Measurements from ENCODE around the gene PCGF2. TPM values are rescaled to one million over a fixed set of nuclear protein-coding genes. Genes with fewer than 3 reads are reported as not detected.
A peak's percentile ranks its signal among the peaks of the same experiment; 100 is the strongest.

The PCGF2 gene
- total RNA-seq, 2 donors from 2014 or later: 3.1 to 6.9 TPM

DNA sequence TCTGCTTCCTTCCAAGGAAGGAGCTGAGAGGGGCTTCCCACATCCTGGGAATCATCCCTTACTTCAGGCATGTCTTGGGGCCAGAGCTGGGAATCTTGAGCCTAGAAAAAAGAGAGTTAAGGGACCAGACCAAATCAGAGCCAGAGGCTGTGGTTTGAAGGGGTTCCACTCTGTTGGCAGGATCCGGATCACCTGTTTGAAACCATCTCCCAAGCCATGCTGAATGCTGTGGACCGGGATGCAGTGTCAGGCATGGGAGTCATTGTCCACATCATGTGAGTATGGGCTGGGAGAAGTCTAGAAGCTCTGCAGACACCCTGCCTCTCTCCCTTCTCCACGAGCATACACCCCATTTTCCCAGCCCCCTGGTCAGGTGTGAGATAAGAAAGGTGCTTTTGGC lies 14.1 kb upstream of the PCGF2 start:
- no peak for DNase-seq (ENCODE audit: low spot score in 2 of 2)
- Mint-ChIP-seq H3K27ac (peak overlapping the region; percentile 53 to 65), H3K36me3 (peaks cover 0 to 22% of the 10 kb centered on the region in 2 donors), H3K9me3 (no peaks in the 10 kb centered on the region)
- ATAC-seq: no peak

DNA sequence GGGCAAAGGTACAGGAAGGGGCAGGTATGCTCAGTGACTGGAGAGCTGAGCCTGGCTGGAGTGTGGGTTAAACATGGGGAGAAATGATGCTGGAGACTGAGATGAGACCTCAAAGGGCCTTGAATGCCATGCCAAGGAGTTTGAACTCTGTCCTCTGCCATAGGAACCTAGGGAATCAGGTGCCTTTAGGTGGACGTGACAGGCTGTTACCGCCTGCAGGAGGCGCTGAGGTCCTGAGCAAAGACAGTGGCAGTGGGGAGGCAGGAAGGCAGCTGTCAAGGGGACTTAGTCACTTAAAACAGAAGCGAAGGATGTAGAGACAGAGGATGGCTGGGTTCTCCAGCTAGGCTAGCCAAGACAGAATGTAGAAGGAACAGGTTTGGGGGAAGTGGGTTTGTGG lies 13.5 kb upstream of the PCGF2 start:
- peak; percentile 46 to 65 for ATAC-seq
- H3K36me3 Mint-ChIP-seq: peaks cover 0 to 16% of the 10 kb centered on the region in 2 donors
- DNase-seq (ENCODE audit: low spot score in 2 of 2): peak in 1 of 2 donors; percentile 46
- H3K27ac Mint-ChIP-seq: peak overlapping the region; percentile 53 to 65
- H3K9me3 Mint-ChIP-seq: no peaks in the 10 kb centered on the region

DNA sequence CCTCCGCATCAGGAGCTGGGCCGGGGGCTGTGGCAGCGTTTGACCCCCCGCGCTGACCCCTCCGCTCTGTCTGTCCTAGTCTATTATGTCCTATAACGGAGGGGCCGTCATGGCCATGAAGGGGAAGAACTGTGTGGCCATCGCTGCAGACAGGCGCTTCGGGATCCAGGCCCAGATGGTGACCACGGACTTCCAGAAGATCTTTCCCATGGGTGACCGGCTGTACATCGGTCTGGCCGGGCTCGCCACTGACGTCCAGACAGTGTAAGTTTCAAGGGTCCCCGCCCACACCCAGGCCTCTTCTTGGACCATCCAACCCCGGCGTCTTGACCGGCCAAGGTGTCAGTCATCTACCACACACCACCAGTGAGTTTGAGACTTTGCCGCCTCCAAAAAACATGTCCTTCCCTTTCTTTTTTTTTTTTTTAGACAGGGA lies 5.0 kb upstream of the PCGF2 start:
- H3K36me3 Mint-ChIP-seq: peaks cover 23 to 33% of the 10 kb centered on the region in 2 donors

DNA sequence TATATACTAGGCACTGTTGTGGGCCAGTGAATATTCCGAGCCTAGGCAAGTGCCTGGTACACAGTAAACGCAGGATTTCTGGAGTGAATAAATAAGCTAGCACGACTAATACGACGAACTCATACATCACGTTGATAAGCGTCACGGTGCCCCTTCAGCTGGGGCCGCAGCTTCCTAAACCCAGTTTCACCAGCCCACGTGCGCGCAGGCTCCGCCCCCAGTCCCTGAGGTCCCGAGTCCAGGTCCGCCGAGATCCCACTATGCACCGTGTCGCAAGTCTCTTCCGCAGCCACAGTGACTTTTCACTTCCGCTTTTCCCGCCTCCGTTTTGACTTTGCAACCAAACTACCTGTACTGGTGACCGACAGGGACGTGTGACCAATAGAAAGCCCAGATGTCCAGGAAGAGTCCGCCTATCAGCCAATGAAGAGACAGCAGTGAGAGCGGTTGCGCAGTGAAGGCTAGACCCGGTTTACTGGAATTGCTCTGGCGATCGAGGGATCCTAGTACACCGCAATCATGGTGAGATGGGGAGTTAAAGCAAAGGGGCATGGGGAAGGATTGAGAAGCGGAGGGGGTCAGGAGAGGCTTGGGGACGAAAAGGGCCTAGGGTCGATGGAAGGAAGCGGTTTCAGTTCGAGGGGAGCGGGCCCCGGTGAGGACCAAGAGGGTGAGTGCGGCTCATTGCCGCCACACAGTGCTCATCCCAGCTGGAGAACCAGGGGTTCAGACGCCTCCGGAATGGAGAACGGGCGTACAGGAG lies 4.4 kb upstream of the PCGF2 start, which contains the start of gene PSMB3:
Gene PSMB3, plus strand, starts transcription at position 434 of the 763 bp plus-strand sequence. Its CDS starts 86 bp downstream, at position 520.
- peak within 1 kb of the TSS; percentile 98 to 100 for H3K27ac Mint-ChIP-seq
- DNase-seq (ENCODE audit: low spot score in 2 of 2) (peak; percentile 93 to 98), ATAC-seq (peak; percentile 89 to 90)
- peaks cover 23 to 33% of the 10 kb centered on the region in 2 donors for H3K36me3 Mint-ChIP-seq
- H3K9me3 Mint-ChIP-seq: no peaks in the 10 kb centered on the region

More for the DNA sequence above, 5.0 kb upstream of the PCGF2 start:
- H3K9me3 Mint-ChIP-seq: no peaks in the 10 kb centered on the region
- peak overlapping the region; percentile 98 to 100 for H3K27ac Mint-ChIP-seq
- DNase-seq (ENCODE audit: low spot score in 2 of 2): no peak
- ATAC-seq: no peak

DNA sequence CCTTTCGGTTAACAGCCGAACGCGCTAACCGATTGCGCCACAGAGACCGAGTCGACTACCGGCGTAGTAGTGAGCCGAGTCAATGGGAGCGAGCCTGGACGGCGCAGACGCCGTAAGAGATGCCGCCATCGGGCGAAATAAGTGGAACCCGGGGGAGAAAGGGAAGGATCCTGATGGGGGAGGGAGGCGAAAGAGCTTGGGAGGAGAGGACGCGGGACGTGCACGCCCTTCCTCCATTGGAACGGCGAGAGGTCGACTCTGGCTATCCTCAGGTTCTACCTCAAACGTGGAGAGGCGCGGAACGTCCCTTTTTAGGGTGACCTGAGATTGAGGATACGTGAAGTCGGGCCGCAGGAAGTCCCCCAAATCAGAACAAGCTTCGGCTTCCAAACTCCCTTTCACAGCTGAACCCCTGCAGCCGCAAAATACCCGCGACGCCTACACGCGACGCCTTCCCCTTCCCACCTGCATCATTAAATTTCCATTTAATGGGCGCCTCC lies 3.7 kb upstream of the PCGF2 start:
- H3K36me3 Mint-ChIP-seq: peaks cover 23 to 33% of the 10 kb centered on the region in 2 donors
- peak; percentile 30 to 46 for ATAC-seq
- H3K9me3 Mint-ChIP-seq: no peaks in the 10 kb centered on the region
- H3K27ac Mint-ChIP-seq: peak overlapping the region; percentile 98 to 100
- DNase-seq (ENCODE audit: low spot score in 2 of 2): peak; percentile 85 to 95

DNA sequence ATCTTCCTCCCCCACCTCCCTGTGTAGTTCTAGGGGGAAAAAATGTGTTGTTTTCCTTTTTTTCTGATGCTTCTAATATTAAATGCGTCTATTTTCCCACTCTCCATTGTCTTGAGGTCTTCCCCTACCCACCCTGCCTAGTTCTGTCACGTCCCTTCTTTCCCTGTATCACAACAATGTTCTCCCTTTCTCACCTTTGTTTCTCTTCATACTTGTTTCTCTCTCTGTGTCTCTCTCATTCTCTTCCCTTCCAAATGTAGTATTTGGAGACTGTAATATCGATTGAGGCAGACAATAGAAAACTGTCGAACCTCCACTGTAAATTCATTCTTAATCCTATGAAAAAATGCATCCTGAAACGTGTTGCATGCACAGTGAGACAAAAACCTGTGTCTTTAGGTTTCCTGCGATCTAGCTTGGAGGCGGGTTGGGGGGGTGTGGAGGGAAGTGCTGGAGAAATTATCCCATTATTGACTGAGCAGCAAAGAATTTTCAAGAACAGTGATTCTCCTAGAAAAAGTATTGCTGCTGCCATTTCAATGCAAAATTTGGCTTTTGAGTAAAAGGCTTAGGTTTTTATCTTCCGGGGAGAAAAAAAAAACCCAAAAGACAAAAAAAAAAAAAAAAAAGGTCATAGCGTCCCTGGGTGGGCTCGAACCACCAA lies 3.1 kb upstream of the PCGF2 start:
- H3K9me3 Mint-ChIP-seq: no peaks in the 10 kb centered on the region
- H3K36me3 Mint-ChIP-seq: peaks cover 23 to 33% of the 10 kb centered on the region in 2 donors
- H3K27ac Mint-ChIP-seq: peak overlapping the region; percentile 98 to 100
- no peak for ATAC-seq
- no peak for DNase-seq (ENCODE audit: low spot score in 2 of 2)

DNA sequence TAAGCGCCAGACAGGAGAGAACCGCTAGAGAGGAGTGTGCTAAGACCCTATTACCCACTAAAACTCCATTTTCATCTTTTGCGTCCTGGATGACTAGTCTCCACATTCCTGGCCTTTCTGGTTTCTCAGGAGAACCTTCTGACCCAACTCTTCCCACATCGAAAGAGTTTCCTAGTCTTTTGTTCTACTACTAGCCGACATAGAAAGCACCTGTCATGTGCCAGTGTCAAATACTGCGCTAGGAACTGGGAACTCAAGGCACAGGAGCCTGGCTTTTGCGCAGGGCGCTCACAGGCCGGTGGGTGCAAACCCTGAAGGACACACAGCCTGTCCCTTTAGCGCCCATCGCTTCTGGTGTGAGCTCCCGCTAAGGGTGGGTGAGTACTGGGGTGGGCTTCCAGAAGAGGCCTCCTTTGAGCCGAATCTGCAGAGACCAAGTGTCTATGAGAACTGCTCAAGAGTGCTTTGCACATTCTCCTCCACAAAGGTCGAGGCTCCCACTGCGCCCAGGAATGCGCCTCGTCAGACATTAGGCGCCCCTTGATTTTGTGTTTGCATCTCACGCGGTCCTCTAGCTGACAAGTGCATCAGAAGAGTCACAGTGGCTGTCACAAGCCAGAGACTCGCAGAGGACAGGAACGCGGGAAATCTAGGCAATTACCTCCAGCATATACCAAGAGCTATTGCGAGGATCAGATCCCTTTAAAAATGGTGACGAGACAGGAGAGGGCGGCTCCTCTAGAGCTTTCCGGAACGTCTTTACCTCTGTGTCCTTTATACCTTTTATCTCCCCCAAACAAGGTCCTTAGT lies 2.4 kb upstream of the PCGF2 start:
- peak overlapping the region; percentile 48 to 98 for H3K27ac Mint-ChIP-seq
- ATAC-seq (no peak), DNase-seq (ENCODE audit: low spot score in 2 of 2) (no peak)
- peaks cover 23 to 28% of the 10 kb centered on the region in 2 donors for H3K36me3 Mint-ChIP-seq
- H3K9me3 Mint-ChIP-seq: no peaks in the 10 kb centered on the region

DNA sequence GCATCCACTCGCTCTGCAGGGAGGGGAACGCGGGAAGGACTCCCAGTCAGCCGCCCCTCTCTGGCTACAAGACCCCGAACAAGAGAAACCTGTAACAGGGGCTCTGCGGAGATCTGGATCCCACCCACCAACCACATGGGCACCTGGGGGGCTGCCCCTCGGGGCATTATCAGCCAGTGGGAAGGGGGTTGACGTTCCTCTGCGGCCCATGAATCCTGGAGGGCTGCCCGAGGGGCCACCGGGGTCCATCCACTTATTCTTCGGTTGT lies 1.8 kb upstream of the PCGF2 start:
- no peak overlapping the region for H3K27ac Mint-ChIP-seq
- DNase-seq (ENCODE audit: low spot score in 2 of 2): no peak
- peaks cover 23 to 28% of the 10 kb centered on the region in 2 donors for H3K36me3 Mint-ChIP-seq
- no peak for ATAC-seq
- H3K9me3 Mint-ChIP-seq: no peaks in the 10 kb centered on the region

DNA sequence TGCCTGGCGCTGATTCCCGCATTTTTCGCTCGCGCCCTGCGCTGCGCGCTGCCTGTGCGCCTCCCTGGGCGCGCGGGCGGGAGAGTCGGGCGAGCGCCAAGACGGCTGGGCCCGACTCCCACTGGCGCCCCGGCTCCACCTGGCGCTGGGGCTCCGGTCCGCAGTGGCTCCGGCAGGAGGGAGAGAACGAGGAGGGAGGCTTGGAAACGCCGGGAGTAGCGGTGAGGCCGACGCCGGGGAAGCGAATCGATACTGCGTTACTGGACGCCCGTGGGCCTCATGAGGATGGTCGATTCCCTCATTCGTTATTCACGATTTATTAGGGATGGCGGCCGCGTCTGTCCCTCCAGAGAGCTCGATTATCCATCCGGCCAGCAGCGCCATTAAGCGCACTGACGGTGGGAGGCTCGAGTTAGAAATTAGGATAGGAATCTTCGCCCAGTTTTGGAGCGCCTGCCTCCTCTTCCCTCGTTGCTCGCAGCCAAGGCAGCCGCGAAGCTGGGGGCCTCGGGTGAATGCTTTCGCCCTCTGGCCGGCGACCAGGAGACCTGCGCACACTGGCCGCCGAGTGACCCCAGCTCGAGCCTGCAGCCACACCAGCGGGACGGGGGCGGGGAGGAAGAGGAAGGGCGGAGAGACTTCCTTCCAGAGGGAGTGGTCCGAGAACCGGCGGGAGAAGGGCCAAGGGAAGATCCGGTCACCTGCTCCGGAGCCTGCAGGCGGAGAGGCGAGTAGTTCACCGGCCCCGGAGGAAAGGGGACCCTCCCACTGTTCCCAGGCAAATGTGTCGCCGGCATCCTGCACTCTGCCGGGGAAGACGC lies 1.3 kb upstream of the PCGF2 start:
- DNase-seq (ENCODE audit: low spot score in 2 of 2) (peak in 1 of 2 donors; percentile 33), ATAC-seq (no peak)
- Mint-ChIP-seq H3K27ac (no peak overlapping the region), H3K36me3 (peaks cover 19 to 24% of the 10 kb centered on the region in 2 donors), H3K9me3 (no peaks in the 10 kb centered on the region)

DNA sequence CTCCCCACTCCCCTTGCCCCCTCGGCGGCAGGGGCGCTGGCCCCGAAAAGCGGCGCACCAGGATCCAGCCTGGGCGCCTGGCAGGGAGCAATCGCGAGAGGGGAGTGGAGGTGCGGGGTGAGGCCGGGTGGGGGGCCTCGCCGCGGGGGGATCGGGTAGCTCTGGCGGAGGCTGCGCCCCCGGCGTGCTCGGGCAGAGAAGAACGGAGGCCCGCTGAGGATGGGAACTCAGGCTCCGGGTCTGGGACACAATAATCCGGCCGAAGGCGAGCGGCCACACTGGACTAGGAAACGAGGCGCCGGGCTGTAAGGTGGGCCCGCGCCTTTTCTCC lies 721 bp upstream of the PCGF2 start:
- DNase-seq (ENCODE audit: low spot score in 2 of 2) (no peak), ATAC-seq (no peak)
- H3K27ac Mint-ChIP-seq: no peak overlapping the region
- peaks cover 15 to 22% of the 10 kb centered on the region in 2 donors for H3K36me3 Mint-ChIP-seq
- H3K9me3 Mint-ChIP-seq: no peaks in the 10 kb centered on the region

DNA sequence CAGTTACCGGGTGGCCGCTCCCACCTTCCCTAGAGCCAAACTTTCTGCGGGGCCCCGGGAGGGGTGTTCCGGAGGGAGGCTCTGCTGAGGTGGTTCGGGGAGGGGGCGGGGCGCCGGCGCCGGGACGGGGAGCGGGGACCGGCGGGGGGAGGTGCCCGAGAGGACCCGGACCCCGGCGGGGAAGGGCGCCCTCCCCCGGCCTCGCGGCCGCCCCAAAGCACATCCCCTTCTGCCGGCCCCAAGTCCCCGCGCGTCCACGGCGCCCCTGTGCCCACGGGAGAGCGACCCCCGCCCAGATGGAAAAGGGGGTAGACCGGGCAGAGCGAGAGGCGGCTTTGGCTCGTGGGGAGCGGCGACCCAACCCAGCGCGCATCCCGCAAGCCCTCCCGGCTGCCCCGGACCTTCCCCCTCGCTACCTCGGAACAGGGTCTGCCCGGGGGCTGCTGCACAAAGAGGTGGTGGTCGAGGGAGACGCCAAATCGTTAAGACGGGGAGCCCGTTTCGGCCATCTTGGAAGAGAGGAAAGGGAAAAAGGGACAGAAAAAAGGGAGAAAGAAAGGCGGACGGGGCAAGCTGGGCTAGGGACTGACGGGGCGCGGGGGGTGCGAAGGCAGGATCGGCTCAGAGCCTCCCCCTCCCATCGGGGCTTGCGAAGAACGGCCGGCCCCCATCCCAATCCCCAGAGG lies 530 bp downstream of the PCGF2 start:
- Mint-ChIP-seq H3K9me3 (no peaks in the 10 kb centered on the region), H3K36me3 (peaks cover 3 to 10% of the 10 kb centered on the region in 2 donors), H3K27ac (peak overlapping the region in 1 of 2 donors; percentile 73)
- DNase-seq (ENCODE audit: low spot score in 2 of 2) (no peak), ATAC-seq (no peak)

DNA sequence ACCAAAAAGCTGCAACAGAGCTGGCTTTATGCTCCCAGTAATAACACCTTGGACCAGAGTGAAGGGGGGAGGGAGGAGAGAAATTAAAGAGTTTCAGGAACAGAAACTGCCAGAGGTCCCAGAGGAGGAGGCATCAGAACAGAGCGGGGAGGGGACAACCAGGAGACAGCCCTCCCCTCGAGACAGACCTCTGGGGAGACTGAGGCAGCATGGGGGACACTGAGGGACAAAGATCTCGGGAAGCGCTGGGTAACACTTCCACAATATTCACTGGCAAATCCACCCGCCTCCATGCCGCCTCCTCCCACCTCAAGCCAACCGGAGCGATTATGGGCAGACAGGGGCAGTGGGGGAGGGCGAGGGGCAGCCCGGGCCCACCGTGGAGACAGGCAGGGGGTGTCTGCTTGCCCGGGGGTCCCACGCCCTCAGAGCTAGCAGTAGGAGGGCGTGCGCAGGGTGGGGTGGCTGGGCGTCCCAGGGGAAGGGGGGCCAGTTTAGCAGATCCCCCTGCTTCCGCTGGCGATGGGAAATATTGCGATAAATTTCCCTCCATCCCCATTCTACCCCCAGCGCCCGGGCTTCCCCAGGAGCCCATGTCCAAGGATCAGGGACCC lies 1.2 kb downstream of the PCGF2 start:
- H3K9me3 Mint-ChIP-seq: no peaks in the 10 kb centered on the region
- ATAC-seq (no peak), DNase-seq (ENCODE audit: low spot score in 2 of 2) (no peak)
- peaks cover 0 to 3% of the 10 kb centered on the region in 2 donors for H3K36me3 Mint-ChIP-seq
- H3K27ac Mint-ChIP-seq: no peak overlapping the region

DNA sequence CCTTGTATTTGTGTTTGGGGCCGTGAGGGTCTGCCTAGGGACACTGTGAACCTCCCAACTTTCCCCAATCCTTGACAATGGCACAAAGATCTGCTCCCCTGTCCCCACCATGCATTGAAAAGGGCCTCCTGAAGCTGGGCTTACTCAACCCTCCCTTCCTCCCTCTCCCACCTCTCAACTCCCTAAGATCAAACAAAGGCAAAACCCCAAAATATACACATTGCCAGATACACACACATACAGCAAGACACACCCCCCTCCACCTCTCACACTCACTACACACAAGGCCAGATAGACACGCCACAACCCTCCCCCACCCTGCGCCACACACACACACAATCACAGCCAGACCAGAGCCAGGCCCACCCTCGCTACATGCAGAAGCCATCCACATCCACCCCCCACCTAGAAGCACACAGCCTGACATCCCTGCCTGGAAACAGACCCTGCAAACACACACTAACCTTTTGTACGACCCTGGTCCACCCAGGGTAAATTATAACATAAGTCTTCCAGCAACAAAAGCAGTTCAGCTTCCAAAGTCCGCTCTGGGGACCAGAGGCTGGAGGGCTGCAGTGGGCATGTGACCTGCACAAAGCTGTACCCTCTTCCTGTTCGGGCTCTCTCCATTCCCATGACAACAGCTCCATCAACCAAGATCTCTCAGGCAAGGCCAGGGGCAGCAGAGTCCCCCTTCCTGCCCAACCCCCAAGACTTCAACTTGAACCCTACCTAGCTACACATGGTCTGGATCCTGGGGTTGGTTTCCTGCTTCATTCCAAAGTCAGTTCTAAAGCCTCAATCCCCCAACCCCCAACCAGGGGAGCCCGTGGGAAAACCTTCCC lies 1.9 kb downstream of the PCGF2 start:
- no peaks in the 10 kb centered on the region for H3K9me3 Mint-ChIP-seq
- ATAC-seq: no peak
- no peak for DNase-seq (ENCODE audit: low spot score in 2 of 2)
- no peaks in the 10 kb centered on the region for H3K36me3 Mint-ChIP-seq
- H3K27ac Mint-ChIP-seq: no peak overlapping the region

DNA sequence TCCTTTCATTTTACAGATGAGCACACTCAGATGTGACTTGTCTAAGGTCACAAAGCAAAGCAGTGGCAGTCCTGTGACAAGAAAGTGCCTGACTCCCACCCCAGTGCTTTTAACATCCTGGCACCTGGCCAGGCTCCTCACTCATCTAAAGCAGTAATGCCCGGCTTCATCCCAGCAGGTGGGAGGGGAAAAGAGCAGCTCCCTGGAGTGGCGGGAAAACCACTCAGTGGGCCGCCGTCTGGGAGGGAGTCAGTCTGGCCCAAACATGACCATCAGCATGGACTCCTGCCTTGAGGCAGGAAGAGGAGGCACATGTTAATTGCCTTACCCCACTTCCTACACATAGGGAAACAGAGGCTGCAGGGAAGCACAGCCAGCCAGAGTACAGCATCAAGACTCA lies 2.6 kb downstream of the PCGF2 start:
- ATAC-seq (no peak), DNase-seq (ENCODE audit: low spot score in 2 of 2) (no peak)
- H3K9me3 Mint-ChIP-seq: no peaks in the 10 kb centered on the region
- H3K36me3 Mint-ChIP-seq: no peaks in the 10 kb centered on the region
- no peak overlapping the region for H3K27ac Mint-ChIP-seq

All from activated naive CD4-positive, alpha-beta T cell treated with anti-CD3 and anti-CD28 coated beads, Interleukin-2, amount 50 U/mL, for 72 hours (primary cell).